GM23338 (cell line): ENCODE results near the gene NF1.

Experiments used
- CREB1 ChIP-seq: fragments of 250-450 bp; sonication (Bioruptor Pico); IDR thresholded peaks from 2 replicates; pipeline ENCODE4 v1.5.0; 2020; ENCODE audit warnings: low read depth, mild to moderate bottlenecking, moderate library complexity
- CTCF ChIP-seq, 2 experiments: fragments of 200-600 bp in 1 of 2; sonication (generic) in 1 of 2; conservative IDR thresholded peaks; 2 replicates each; pipeline versions ENCODE4 v1.5.1 to v1.6.1; 2016 to 2017; ENCODE audit warnings: antibody characterized with exemption in 2 of 2, low read depth in 2 of 2, mild to moderate bottlenecking in 2 of 2, moderate library complexity in 1 of 2
- POLR2AphosphoS5 ChIP-seq: IDR thresholded peaks from 2 replicates; pipeline ENCODE4 v1.6.1; 2016; ENCODE audit warnings: antibody characterized with exemption, low read depth
- ZNF114 ChIP-seq: fragments of 250-450 bp; sonication (Bioruptor Pico); IDR thresholded peaks from 2 replicates; pipeline ENCODE4 v1.5.0; 2020; ENCODE audit warnings: mild to moderate bottlenecking, moderate library complexity
- TF ChIP-seq, protein P1 (sequence below): IDR thresholded peaks from one replicate; pipeline ENCODE4 v1.6.1; 2018; ENCODE audit warnings: antibody characterized with exemption; ENCODE audit not compliant: unreplicated experiment

DNA sequence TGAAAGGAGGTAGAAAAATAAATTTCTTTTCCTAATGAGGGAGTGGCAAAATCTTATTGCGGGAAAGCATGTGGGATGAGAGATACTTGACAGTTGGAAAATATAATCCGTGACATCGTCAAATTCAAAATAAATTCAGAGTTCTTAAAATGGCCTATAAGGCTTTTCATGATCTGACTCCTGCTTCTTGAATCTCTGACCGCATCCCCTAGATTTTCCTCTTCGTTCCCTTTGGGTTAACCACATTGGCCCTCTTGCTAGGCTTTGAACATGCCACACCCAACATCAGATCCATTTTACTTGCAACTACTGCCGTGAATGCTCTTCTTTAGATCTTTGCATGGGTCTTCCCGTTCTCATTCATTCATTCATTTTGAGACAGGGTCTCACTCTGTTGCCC lies 50.1 kb downstream of the NF1 start:
- TF ChIP-seq CTCF (conservative IDR thresholded peaks at IDR 0.05; ENCODE audit: low read depth in 2 of 2): no peak
- TF ChIP-seq POLR2AphosphoS5: no peak
- no peak for TF ChIP-seq CREB1 (CRISPR knock-in tag)
- TF ChIP-seq, protein P1, sequence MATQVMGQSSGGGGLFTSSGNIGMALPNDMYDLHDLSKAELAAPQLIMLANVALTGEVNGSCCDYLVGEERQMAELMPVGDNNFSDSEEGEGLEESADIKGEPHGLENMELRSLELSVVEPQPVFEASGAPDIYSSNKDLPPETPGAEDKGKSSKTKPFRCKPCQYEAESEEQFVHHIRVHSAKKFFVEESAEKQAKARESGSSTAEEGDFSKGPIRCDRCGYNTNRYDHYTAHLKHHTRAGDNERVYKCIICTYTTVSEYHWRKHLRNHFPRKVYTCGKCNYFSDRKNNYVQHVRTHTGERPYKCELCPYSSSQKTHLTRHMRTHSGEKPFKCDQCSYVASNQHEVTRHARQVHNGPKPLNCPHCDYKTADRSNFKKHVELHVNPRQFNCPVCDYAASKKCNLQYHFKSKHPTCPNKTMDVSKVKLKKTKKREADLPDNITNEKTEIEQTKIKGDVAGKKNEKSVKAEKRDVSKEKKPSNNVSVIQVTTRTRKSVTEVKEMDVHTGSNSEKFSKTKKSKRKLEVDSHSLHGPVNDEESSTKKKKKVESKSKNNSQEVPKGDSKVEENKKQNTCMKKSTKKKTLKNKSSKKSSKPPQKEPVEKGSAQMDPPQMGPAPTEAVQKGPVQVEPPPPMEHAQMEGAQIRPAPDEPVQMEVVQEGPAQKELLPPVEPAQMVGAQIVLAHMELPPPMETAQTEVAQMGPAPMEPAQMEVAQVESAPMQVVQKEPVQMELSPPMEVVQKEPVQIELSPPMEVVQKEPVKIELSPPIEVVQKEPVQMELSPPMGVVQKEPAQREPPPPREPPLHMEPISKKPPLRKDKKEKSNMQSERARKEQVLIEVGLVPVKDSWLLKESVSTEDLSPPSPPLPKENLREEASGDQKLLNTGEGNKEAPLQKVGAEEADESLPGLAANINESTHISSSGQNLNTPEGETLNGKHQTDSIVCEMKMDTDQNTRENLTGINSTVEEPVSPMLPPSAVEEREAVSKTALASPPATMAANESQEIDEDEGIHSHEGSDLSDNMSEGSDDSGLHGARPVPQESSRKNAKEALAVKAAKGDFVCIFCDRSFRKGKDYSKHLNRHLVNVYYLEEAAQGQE: no peak
- no peak for TF ChIP-seq ZNF114 (CRISPR knock-in tag)
